Measurements from ENCODE around the gene KDM2A. TPM values are rescaled to one million over a fixed set of nuclear protein-coding genes. Genes with fewer than 3 reads are reported as not detected.

Gene KDM2A
- total RNA-seq, 1 experiment from 2014 or later, result 50.4 TPM

- intact Hi-C loops (cut with micrococcal nuclease), result no loop called here
- H3K4me2 ChIP-seq (ENCODE audit: low read length), result no peak overlapping the region
- POLR2A ChIA-PET, result no interaction called here
- H3K36me3 ChIP-seq (ENCODE audit: control insufficient read depth in 1 of 2, insufficient read depth in 2 of 2, low read length in 2 of 2), result peaks cover 25 to 45% of the 10 kb centered on the region in 2 experiments
- BruUV-seq (replicated peaks), result no TSS peak
- CTCF ChIA-PET, result no interaction called here
- no peak overlapping the region for H2AFZ ChIP-seq (ENCODE audit: low read depth, low read length, poor library complexity, severe bottlenecking)
- H3K9me2 ChIP-seq (ENCODE audit: insufficient read depth), result no peaks in the 10 kb centered on the region
- ATAC-seq, result no peak
- H3K4me1 ChIP-seq (ENCODE audit: control insufficient read depth in 1 of 2, insufficient read depth in 2 of 2, low read length in 2 of 2), result peaks cover 4 to 19% of the 10 kb centered on the region in 2 experiments
- H3K27me3 ChIP-seq (ENCODE audit: insufficient read depth, low read length), result no peaks in the 10 kb centered on the region
- TF ChIP-seq CTCF (IDR thresholded peaks at IDR 0.05 in 2 of 3, conservative IDR thresholded peaks at IDR 0.05 in 1 of 3; ENCODE audit: borderline replicate concordance in 1 of 3, insufficient read depth in 1 of 3, low read depth in 2 of 3, low read length in 2 of 3) (no peak), SRF (IDR thresholded peaks at IDR 0.05; ENCODE audit: low read depth) (no peak), FOSL1 (IDR thresholded peaks at IDR 0.05; ENCODE audit: low read depth) (no peak), JUND (IDR thresholded peaks at IDR 0.05) (no peak), EZH2 (IDR thresholded peaks at IDR 0.05) (no peak), POLR2A (IDR thresholded peaks at IDR 0.05; ENCODE audit: borderline replicate concordance, extremely low read depth, insufficient read depth, insufficient read length) (no peak), MAX (IDR thresholded peaks at IDR 0.05) (no peak), EGR1 (IDR thresholded peaks at IDR 0.05; ENCODE audit: low read depth) (no peak), ZBTB33 (IDR thresholded peaks at IDR 0.05; ENCODE audit: extremely low read depth, insufficient replicate concordance, low read length) (no peak), ATF3 (IDR thresholded peaks at IDR 0.05) (no peak), RAD21 (IDR thresholded peaks at IDR 0.05; ENCODE audit: low read depth) (no peak), ELF1 (IDR thresholded peaks at IDR 0.05; ENCODE audit: borderline replicate concordance, low read depth) (no peak), SP1 (IDR thresholded peaks at IDR 0.05; ENCODE audit: low read depth) (no peak), REST (IDR thresholded peaks at IDR 0.05; ENCODE audit: low read depth) (no peak), ZFX (IDR thresholded peaks at IDR 0.05) (no peak), CBX3 (IDR thresholded peaks at IDR 0.05; ENCODE audit: low read depth) (no peak), POLR2AphosphoS5 (IDR thresholded peaks at IDR 0.05; ENCODE audit: low read depth, low read length) (no peak), SIN3A (IDR thresholded peaks at IDR 0.05; ENCODE audit: low read depth) (no peak), YY1 (IDR thresholded peaks at IDR 0.05; ENCODE audit: extremely low read depth, insufficient replicate concordance, low read depth, low read length) (no peak)
- no peak overlapping the region for H3K4me3 ChIP-seq (replicated peaks in 1 of 2; ENCODE audit: low read depth in 1 of 2, low read length in 2 of 2)
- no peak overlapping the region for H3K27ac ChIP-seq (ENCODE audit: low read depth, low read length)
- RAD21 ChIA-PET (ENCODE audit: low non-redundant PET in 1 of 2, low total read pairs in 2 of 2, uncharacterized antibody in 2 of 2, unreplicated experiment in 2 of 2), result no interaction called here
- no peaks in the 10 kb centered on the region for H4K20me1 ChIP-seq (ENCODE audit: insufficient read depth)
- H3K9me3 ChIP-seq (ENCODE audit: control insufficient read depth in 1 of 2, insufficient read depth in 1 of 2, low read depth in 1 of 2, low read length in 2 of 2), result no peaks in the 10 kb centered on the region
- no peak for DNase-seq (ENCODE audit: low read depth, low spot score)
- no peak overlapping the region for H3K9ac ChIP-seq (ENCODE audit: low read length)
- peaks cover 31% of the 10 kb centered on the region for H3K79me2 ChIP-seq (ENCODE audit: insufficient read depth, low read length)
Observed at GRCh38 chr11:67280341-67280787, 161.3 kb downstream of the KDM2A start.

All from HCT116 (cell line).